ENCODE results near the gene RTN4R. TPM values are rescaled to one million over a fixed set of nuclear protein-coding genes. Genes with fewer than 3 reads are reported as not detected.
"Not testable (repeated sequence)": the region's sequence is repeated elsewhere in the genome, so short reads cannot be mapped to it uniquely, and the experiment has no call there.

RTN4R gene
- total RNA-seq, 4 donors from 2014 or later = 9.1 to 15.7 (median 12.9) TPM

DNA sequence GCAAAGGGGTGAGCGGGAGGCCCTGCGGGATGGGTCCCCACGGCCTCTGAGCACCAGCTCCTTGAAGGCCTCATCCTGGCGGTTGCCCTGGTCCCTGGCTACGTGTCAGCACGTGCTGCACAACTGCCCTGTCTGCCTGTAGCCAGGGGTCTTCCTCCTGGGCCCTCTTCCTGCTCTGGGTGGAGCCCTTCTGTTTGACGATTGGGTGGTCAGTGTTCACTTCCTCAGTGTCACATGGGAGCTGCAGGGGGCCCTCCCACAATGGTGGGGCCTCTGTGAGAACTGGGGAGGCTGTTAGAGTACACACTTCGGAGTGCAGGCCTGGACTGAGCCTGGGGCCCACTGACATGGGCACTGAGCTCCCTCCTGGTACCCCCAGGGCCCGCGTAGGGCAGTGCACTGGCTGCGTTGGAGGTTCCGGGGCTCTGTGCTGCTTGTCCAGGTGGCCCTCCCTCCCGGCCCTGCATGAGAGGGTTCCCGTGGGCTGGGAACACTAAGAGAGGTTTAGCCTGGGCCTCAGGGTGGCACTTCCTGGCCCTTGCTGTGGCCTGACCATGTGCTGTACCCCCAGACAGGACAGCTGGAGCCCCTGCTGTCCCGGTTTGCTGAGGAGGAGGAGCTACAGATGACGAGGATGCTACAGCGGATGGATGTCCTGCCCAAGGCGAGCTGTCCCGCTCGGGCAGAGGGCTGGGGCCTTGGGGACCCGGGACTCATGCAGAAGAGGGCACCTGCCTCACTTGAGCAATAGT lies 38.0 kb upstream of the RTN4R start:
- TF ChIP-seq POLR2A (IDR thresholded peaks at IDR 0.05) = no peak
- TF ChIP-seq, protein P1, sequence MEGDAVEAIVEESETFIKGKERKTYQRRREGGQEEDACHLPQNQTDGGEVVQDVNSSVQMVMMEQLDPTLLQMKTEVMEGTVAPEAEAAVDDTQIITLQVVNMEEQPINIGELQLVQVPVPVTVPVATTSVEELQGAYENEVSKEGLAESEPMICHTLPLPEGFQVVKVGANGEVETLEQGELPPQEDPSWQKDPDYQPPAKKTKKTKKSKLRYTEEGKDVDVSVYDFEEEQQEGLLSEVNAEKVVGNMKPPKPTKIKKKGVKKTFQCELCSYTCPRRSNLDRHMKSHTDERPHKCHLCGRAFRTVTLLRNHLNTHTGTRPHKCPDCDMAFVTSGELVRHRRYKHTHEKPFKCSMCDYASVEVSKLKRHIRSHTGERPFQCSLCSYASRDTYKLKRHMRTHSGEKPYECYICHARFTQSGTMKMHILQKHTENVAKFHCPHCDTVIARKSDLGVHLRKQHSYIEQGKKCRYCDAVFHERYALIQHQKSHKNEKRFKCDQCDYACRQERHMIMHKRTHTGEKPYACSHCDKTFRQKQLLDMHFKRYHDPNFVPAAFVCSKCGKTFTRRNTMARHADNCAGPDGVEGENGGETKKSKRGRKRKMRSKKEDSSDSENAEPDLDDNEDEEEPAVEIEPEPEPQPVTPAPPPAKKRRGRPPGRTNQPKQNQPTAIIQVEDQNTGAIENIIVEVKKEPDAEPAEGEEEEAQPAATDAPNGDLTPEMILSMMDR (IDR thresholded peaks at IDR 0.05) = no peak
- 69 to 73% methylated on average over 13 to 19 of the region's 21 CpGs for WGBS, 2 donors
- H3K4me3 ChIP-seq (ENCODE audit: low read depth, poor library complexity, severe bottlenecking) = no peak overlapping the region
- DNase-seq (ENCODE audit: low spot score in 2 of 2) = no peak
- intact Hi-C loops (cut with DNase I; ENCODE audit: low total_unique reads) = no loop called here

DNA sequence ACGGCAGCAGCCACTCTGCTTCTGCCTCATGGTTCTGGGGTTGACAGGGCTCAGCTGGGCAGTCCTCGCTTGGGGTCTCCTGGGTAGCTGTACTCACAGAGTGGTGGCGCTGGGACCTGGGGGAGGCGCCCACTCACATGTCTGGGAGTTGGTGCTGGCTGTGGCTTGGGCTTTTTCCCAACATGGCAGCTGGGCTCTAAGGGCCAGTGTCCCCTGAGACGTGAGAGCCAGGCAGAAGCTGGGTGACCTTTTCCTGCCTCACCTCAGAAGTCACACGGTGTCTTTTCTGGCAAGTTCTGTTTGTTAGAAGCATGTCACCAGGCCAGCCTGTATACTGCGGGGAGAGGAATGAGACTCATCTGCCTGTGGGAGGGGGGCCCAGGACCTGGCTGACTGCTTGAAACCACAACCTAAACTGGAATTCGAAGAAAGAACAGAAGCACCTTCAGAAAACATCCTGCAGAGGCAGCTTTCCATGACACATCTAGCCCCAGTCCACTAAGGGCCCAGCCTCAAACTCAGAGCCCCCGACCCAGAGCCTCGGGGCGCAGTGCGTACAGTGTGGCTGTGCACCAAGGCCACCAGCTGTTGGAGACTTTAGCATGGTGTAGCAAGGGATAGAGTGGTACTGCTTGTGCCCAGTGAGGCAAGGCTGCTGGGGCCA lies 37.2 kb upstream of the RTN4R start:
- WGBS, 2 donors = 79 to 80% methylated on average over 6 to 10 of the region's 12 CpGs
- intact Hi-C loops (cut with DNase I; ENCODE audit: low total_unique reads); H3K4me3 ChIP-seq (ENCODE audit: low read depth, poor library complexity, severe bottlenecking); DNase-seq (ENCODE audit: low spot score in 2 of 2): not testable (repeated sequence)

DNA sequence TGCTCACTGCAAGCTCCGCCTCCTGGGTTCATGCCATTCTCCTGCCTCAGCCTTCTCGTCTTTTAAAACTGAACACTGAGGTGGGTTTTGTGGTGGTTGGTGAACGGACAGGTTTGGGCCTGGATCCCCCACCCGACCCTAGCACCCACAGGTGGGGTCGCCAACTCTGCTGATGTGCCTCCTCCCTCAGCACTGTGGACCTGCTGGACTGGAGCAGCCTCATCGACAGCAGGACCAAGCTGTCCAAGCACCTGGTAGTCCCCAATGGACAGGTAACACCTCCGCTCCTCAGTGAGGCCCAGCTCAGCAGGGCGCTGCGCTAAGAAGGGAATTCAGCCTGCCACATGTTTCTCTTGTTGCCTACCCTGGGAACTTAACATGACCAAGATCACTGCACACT lies 36.5 kb upstream of the RTN4R start:
- TF ChIP-seq, protein P1 (IDR thresholded peaks at IDR 0.05) = no peak
- no peak for TF ChIP-seq POLR2A (IDR thresholded peaks at IDR 0.05)
- no peak overlapping the region for H3K4me3 ChIP-seq (ENCODE audit: low read depth, poor library complexity, severe bottlenecking)
- intact Hi-C loops (cut with DNase I; ENCODE audit: low total_unique reads) = no loop called here
- no peak for DNase-seq (ENCODE audit: low spot score in 2 of 2)
- WGBS, 2 donors = 84 to 86% methylated on average over 9 of the region's 9 CpGs

DNA sequence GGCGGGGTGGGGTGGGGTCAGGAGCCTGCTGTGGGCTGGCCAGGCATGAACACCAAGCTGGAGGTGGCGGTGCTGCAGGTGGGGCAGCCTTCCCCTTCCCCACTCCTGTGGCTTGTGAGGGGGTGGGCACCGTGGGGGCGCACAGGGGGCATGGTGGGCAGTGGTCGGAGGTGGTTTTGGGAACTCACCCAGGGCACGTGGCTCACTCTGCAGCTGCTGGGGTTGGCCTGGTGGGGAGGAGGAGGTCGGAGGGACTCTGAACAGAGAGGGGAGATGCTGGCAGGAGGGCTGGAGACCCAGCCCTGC lies 35.1 kb upstream of the RTN4R start:
- WGBS, 2 donors = 46 to 57% methylated on average over 6 to 7 of the region's 7 CpGs
- DNase-seq (ENCODE audit: low spot score in 2 of 2); intact Hi-C loops (cut with DNase I; ENCODE audit: low total_unique reads); H3K4me3 ChIP-seq (ENCODE audit: low read depth, poor library complexity, severe bottlenecking): not testable (repeated sequence)

DNA sequence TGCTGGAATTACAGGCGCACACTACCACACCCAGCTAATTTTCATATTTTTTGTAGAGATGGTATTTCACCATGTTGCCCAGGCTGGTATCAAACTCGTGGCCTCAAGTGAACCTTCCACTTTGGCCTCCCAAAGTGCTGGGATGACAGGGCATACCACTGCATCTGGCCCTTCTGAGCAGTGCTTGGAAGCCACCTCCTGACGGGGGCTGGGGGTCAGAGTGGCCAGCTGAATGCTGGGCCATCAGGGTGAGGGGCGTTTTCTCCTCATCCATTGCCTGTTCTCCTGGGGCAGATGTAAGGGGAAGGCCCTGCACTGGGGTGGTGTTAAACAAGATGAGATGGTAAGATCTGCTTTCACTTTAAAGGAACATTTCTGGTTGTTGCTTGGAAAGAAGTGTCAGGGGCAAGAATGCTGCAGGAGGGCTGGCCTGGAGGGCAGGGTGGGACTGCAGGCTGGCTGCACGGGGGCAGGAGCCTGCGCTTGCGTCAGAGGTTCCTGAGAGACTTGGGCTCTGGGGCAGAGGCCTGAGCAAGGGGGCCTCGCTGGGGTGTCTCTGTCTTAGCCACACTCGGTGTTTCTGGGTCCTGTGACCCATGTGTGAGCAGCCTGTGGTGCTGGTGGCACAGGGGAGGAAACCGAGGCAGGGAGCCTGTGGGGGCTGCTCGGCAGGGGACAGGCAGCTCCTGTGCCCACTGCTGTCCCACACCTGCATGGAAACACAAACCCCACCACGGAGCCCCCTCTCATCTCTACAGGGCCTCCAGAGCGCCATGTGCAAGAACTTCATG lies 34.5 kb upstream of the RTN4R start:
- DNase-seq (ENCODE audit: low spot score in 2 of 2) = no peak
- WGBS, 2 donors = 57 to 59% methylated on average over 13 of the region's 13 CpGs

DNA sequence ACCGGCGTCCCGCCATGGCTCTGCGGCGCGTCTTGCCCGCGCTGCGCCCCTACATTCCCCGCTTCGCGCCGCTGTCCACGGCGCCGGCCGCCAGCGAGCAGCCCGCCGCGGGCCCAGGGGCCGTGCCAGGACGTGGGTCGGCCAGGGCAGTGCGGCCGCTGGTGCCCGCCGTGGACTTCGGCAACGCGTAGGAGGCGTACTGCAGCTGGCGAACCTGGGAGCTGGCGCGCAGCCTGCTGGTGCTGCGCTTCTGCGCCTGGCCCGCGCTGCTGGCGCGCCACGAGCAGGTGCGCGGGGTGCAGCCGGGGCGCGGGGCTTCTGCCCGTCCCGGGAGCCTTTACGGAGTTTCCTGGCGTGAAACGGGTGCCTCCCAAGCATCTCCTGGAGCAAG lies 31.6 kb upstream of the RTN4R start:
- DNase-seq (ENCODE audit: low spot score in 2 of 2) = no peak
- WGBS, 2 donors = 1% methylated on average over 19 to 52 of the region's 52 CpGs
- intact Hi-C loops (cut with DNase I; ENCODE audit: low total_unique reads) = no loop called here
- TF ChIP-seq, protein P1 (IDR thresholded peaks at IDR 0.05) = no peak
- TF ChIP-seq POLR2A (IDR thresholded peaks at IDR 0.05) = no peak
- H3K4me3 ChIP-seq (ENCODE audit: low read depth, poor library complexity, severe bottlenecking) = peak overlapping the region; percentile 40

More for the DNA sequence above, 34.5 kb upstream of the RTN4R start:
- TF ChIP-seq, protein P1 (IDR thresholded peaks at IDR 0.05) = no peak
- TF ChIP-seq POLR2A (IDR thresholded peaks at IDR 0.05) = no peak
- no peak overlapping the region for H3K4me3 ChIP-seq (ENCODE audit: low read depth, poor library complexity, severe bottlenecking)
- intact Hi-C loops (cut with DNase I; ENCODE audit: low total_unique reads) = no loop called here

Measured in lower leg skin (tissue), 4 donors.